ENCODE results near the gene ABCA3. TPM values are rescaled to one million over a fixed set of nuclear protein-coding genes. Genes with fewer than 3 reads are reported as not detected.
A peak's percentile ranks its signal among the peaks of the same experiment; 100 is the strongest.

ABCA3 gene
- total RNA-seq, 6 donors from 2014 or later, result 337 to 619 (median 455) TPM

GRCh38 chr16:2233872-2234812 is 106.4 kb downstream of the ABCA3 start:
- Histone ChIP-seq H3K9me3 (no peaks in the 10 kb centered on the region), H3K27me3 (peaks cover 0 to 19% (median 10%) of the 10 kb centered on the region in 4 donors), H3K4me1 (peaks cover 12 to 21% (median 19%) of the 10 kb centered on the region in 4 donors), H3K27ac (no peak overlapping the region), H3K36me3 (peaks cover 36 to 68% (median 67%) of the 10 kb centered on the region in 4 donors), H3K4me3 (no peak overlapping the region)
- DNase-seq (peak in 1 of 2 donors; percentile 85), ATAC-seq (ENCODE audit: low FRiP score in 2 of 2) (no peak)
- WGBS, 2 donors, result 92 to 95% methylated on average over 12 to 50 of the region's 51 CpGs
- TF ChIP-seq POLR2A (IDR thresholded peaks at IDR 0.05) (no peak), POLR2AphosphoS5 (IDR thresholded peaks at IDR 0.05) (no peak), EP300 (IDR thresholded peaks at IDR 0.05) (no peak), CTCF (IDR thresholded peaks at IDR 0.05) (no peak)

GRCh38 chr16:2233046-2233775 is 107.3 kb downstream of the ABCA3 start:
- Histone ChIP-seq H3K36me3 (peaks cover 41 to 78% (median 75%) of the 10 kb centered on the region in 4 donors), H3K27me3 (peaks cover 0 to 19% (median 10%) of the 10 kb centered on the region in 4 donors), H3K9me3 (no peaks in the 10 kb centered on the region), H3K27ac (no peak overlapping the region), H3K4me3 (no peak overlapping the region), H3K4me1 (peaks cover 12 to 21% (median 19%) of the 10 kb centered on the region in 4 donors)
- 87 to 96% methylated on average over 7 to 27 of the region's 28 CpGs for WGBS, 2 donors
- TF ChIP-seq POLR2A (IDR thresholded peaks at IDR 0.05), result no peak
- TF ChIP-seq POLR2AphosphoS5 (IDR thresholded peaks at IDR 0.05), result no peak
- no peak for TF ChIP-seq CTCF (IDR thresholded peaks at IDR 0.05)
- no peak for TF ChIP-seq EP300 (IDR thresholded peaks at IDR 0.05)
- DNase-seq (no peak), ATAC-seq (ENCODE audit: low FRiP score in 2 of 2) (no peak)

- H3K27ac ChIP-seq, result no peak overlapping the region
- WGBS, 2 donors, result 89 to 93% methylated on average over 29 to 37 of the region's 41 CpGs
- DNase-seq (peak in 1 of 2 donors; percentile 65), ATAC-seq (ENCODE audit: low FRiP score in 2 of 2) (no peak)
- TF ChIP-seq POLR2AphosphoS5 (IDR thresholded peaks at IDR 0.05) (no peak), CTCF (IDR thresholded peaks at IDR 0.05) (no peak), POLR2A (IDR thresholded peaks at IDR 0.05) (no peak), EP300 (IDR thresholded peaks at IDR 0.05) (no peak)
- peaks cover 0 to 13% (median 9%) of the 10 kb centered on the region in 4 donors for H3K27me3 ChIP-seq
- no peak overlapping the region for H3K4me3 ChIP-seq
- peaks cover 11 to 16% (median 13%) of the 10 kb centered on the region in 4 donors for H3K4me1 ChIP-seq
- no peaks in the 10 kb centered on the region for H3K9me3 ChIP-seq
- H3K36me3 ChIP-seq, result peaks cover 41 to 83% (median 77%) of the 10 kb centered on the region in 4 donors
Observed at GRCh38 chr16:2232094-2232990, 108.2 kb downstream of the ABCA3 start.

Measured in upper lobe of left lung (tissue), 6 donors.